Testis (tissue), 3 donors: Measurements from ENCODE around the gene TRMT2A. TPM values are rescaled to one million over a fixed set of nuclear protein-coding genes. Genes with fewer than 3 reads are reported as not detected.

Experiments used
- DNase-seq: peaks from one replicate; pipeline ENCODE4 v3.0.0-alpha.2; 2019
- H3K27ac ChIP-seq, 2 donors: fragments of 200-600 bp; sonication (generic); one replicate each; pipeline ENCODE4 v1.5.1; 2019
- H3K27me3 ChIP-seq: fragments of 200-600 bp; sonication (generic); one replicate; pipeline ENCODE4 v1.5.1; 2019
- H3K36me3 ChIP-seq: fragments of 200-600 bp; sonication (generic); one replicate; pipeline ENCODE4 v1.5.1; 2017; ENCODE audit warnings: low read depth; ENCODE audit errors: missing control alignments
- H3K4me1 ChIP-seq: fragments of 200-600 bp; sonication (generic); one replicate; pipeline ENCODE4 v1.5.1; 2019
- H3K4me3 ChIP-seq, 2 donors: fragments of 200-600 bp; sonication (generic); one replicate each; pipeline ENCODE4 v1.5.1; 2017 to 2019
- H3K9me3 ChIP-seq: fragments of 200-600 bp; sonication (generic); one replicate; pipeline ENCODE4 v1.5.1; 2017
- CTCF ChIP-seq, 3 experiments: fragments of 450-650 bp in 2 of 3; fragments of 200-600 bp in 1 of 3; sonication (generic) in 1 of 3; IDR thresholded peaks; one replicate each; pipeline ENCODE4 v1.5.1; 2016 to 2019; ENCODE audit warnings: antibody characterized with exemption in 3 of 3, mild to moderate bottlenecking in 2 of 3, moderate library complexity in 1 of 3
- POLR2A ChIP-seq: fragments of 450-650 bp; IDR thresholded peaks from one replicate; pipeline ENCODE4 v1.6.1; 2017; ENCODE audit warnings: antibody characterized with exemption, mild to moderate bottlenecking, moderate library complexity
- WGBS, 2 donors: methylation state at CpG; one replicate each; pipeline ENCODE4 v1.1.5; 2018; 5-methylcytosine and 5-hydroxymethylcytosine counted together
- intact Hi-C: fragments of 100-400 bp; cut with DNase I; formaldehyde crosslinking; loops from one replicate; pipeline ENCODE4 v1.15.1; 2023; ENCODE audit warnings: low total_unique reads
- polyA plus RNA-seq: library from polyadenylated mRNA; stranded (reverse); fragments of 350-450 nt; fragmentation: Illumina TruSeq; extraction: RNeasy Lipid Tissue Mini Kit (QIAGEN cat#74804); gene quantifications from one replicate; pipeline ENCODE4 v1.2.3, GENCODE V29; 2014; ENCODE audit warnings: low read depth, low replicate concordance; ENCODE audit not compliant: insufficient read depth
- total RNA-seq, 2 donors: library from RNA; depleted of rRNA; stranded (reverse); fragments of >200 nt; gene quantifications; one replicate each; pipeline ENCODE4 v1.2.3, GENCODE V29; 2016

TRMT2A gene
- total and polyA plus RNA-seq, 3 donors from 2014 or later = 82.7 to 122 (median 97.2) TPM

DNA sequence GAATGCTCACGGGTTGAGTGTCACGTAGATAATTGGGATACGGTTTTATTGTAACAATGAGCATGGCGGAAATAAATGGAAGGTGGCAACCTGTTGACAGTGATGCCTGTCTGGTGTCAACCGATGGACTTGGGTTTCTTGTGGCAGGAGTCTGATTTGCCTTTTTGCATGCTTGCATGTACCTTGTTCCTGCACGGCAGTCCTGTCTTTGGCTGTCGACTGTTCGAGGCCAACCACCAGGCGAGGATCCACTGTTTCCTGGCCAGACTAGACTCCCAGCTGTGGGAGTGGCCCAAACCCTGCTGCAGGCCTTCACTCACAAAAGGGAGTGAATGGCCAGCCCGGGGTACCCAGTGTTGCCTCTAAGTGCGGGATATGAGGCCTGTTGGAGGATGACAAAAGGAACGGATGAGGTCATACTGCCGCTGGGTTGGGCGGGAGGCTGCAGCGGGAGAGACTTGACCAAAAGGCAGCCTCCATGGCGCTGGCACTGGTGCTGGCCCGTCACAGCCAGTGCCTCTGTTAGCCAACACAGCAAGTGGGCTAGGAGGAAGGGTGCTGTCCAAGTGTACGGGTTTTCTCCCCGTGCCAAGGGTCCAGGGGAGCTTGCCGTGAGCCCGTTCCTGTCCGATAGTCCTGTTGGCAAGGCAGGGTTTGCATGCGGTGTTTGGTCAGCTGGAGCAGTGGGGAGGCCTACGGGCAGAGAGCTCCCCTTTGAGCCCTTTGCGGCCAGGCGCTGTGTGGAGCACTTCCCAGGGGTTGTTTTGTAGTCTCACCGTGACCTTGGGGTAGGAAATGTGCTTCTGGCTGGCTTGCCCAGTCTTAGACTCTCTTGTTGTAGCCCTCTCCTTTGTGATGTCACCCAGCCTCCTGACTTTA, 36.0 kb downstream of the TRMT2A start:
- Histone ChIP-seq H3K4me3 (peak overlapping the region; percentile 80 to 95), H3K4me1 (peaks cover 37% of the 10 kb centered on the region), H3K9me3 (no peaks in the 10 kb centered on the region), H3K27ac (peak overlapping the region; percentile 72 to 94), H3K36me3 (no peaks in the 10 kb centered on the region), H3K27me3 (no peaks in the 10 kb centered on the region)
- DNase-seq = peak; percentile 29
- WGBS, 2 donors = 8 to 14% methylated on average over 16 to 27 of the region's 27 CpGs
- no peak for TF ChIP-seq POLR2A
- TF ChIP-seq CTCF (IDR thresholded peaks at IDR 0.05) = no peak
- intact Hi-C loops = no loop called here

DNA sequence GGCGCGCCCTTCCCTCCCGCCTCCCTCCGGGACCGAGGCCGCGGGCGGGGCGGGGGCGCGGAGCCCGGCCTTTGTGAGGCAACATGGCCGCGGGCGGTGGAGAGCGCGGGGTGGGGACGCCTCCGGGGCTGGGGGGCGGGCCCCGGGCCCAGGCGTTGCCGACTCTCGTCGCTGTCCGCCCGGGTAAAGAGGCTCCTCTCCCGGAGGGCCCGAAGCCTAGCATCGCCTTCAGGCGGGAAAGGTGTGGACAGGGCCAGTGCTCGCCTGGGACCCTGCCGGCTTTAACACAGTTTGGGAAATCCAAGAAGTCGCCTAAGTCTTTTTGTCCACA, 36.6 kb downstream of the TRMT2A start:
- peak; percentile 64 for DNase-seq
- peak overlapping the region; percentile 72 to 94 for H3K27ac ChIP-seq
- no peaks in the 10 kb centered on the region for H3K9me3 ChIP-seq
- intact Hi-C loops = no loop called here
- no peaks in the 10 kb centered on the region for H3K27me3 ChIP-seq
- H3K36me3 ChIP-seq = no peaks in the 10 kb centered on the region
- 1 to 7% methylated on average over 2 to 18 of the region's 34 CpGs for WGBS, 2 donors
- H3K4me3 ChIP-seq = peak overlapping the region; percentile 80 to 95
- TF ChIP-seq POLR2A (no peak), CTCF (IDR thresholded peaks at IDR 0.05) (no peak)
- peaks cover 37% of the 10 kb centered on the region for H3K4me1 ChIP-seq

GRCh38 chr22:20079745-20080444, 37.1 kb downstream of the TRMT2A start, which contains the start of gene DGCR8:
DGCR8 (plus strand) TSS chr22:20080241; CDS start chr22:20085964, 5,723 bp downstream.
- H3K4me3 ChIP-seq = peak within 1 kb of the TSS; percentile 80 to 95
- peak within 1 kb of the TSS; percentile 72 to 94 for H3K27ac ChIP-seq
- no peaks in the 10 kb centered on the region for H3K27me3 ChIP-seq
- no peaks in the 10 kb centered on the region for H3K36me3 ChIP-seq
- H3K4me1 ChIP-seq = peaks cover 34% of the 10 kb centered on the region
- no peak for TF ChIP-seq CTCF (IDR thresholded peaks at IDR 0.05)
- no peak for TF ChIP-seq POLR2A
- DNase-seq = peak; percentile 96
- H3K9me3 ChIP-seq = no peaks in the 10 kb centered on the region
- WGBS, 2 donors = 0 to 1% methylated on average over 16 to 27 of the region's 100 CpGs
- intact Hi-C loops = no loop called here

- Histone ChIP-seq H3K9me3 (no peaks in the 10 kb centered on the region), H3K27ac (no peak overlapping the region), H3K36me3 (no peaks in the 10 kb centered on the region), H3K4me1 (peaks cover 8% of the 10 kb centered on the region), H3K4me3 (no peak overlapping the region), H3K27me3 (no peaks in the 10 kb centered on the region)
- no peak for DNase-seq
- 71 to 72% methylated on average over 6 of the region's 6 CpGs for WGBS, 2 donors
- intact Hi-C loops = no loop called here
- TF ChIP-seq POLR2A = no peak
- no peak for TF ChIP-seq CTCF (IDR thresholded peaks at IDR 0.05)
Observed at GRCh38 chr22:20076627-20077172, 40.3 kb downstream of the TRMT2A start.
